HG03045 (cell line): ENCODE data around the gene SLFN14.
"Not testable (repeated sequence)": the region's sequence is repeated elsewhere in the genome, so short reads cannot be mapped to it uniquely, and the experiment has no call there.

Experiments
- ATAC-seq: cut with Tn5 transposase; IDR thresholded peaks from one replicate; pipeline ENCODE4 v1.9.1; 2021; ENCODE audit warnings: mild to moderate bottlenecking, moderate library complexity; ENCODE audit not compliant: unreplicated experiment

SLFN14 gene

GRCh38 chr17:35559495-35560210, 966 bp downstream of the SLFN14 start:
- ATAC-seq = no peak

- ATAC-seq = no peak
Observed at GRCh38 chr17:35557353-35557752, 3.3 kb downstream of the SLFN14 start.

DNA sequence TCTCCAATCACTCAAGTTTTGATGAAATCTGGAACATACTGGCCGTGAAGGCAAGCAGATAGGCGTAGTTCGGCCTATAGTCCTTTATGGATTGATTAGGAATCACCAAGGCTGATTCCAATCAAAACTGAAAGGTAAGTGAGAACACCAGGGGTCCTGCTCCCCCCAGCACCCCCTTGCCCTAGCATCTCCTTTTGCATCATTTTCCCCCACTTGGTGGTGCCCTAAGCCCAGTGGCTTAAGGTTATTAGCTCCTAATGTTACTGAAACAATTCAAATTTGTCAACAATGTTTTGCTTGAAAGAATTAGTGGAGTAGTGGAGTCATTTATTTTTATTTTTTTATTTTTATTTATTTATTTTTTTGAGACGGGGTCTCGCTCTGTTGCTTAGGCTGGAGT, 4.9 kb downstream of the SLFN14 start:
- no peak for ATAC-seq

- no peak for ATAC-seq
Observed at GRCh38 chr17:35554668-35555067, 6.0 kb downstream of the SLFN14 start.

GRCh38 chr17:35553310-35553709, 7.3 kb downstream of the SLFN14 start:
- ATAC-seq = no peak

DNA sequence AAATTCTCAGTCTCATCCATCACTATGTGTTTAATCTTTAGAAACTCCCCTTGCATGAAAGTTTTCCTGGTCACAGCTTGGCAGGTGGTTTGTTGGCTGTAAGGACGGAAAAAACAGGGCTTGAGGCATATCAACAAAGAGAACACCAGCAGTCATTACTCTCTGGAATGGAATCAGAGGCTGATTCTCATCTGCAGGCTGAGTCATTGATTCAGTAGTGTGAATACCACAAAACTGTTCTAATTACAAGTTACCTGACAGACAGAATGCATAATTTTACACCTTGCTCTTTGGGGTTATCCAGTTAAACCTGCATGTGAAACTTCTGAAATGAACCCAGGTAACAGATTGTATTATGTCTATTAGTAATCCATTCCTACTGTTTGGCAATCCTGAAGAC, 11.6 kb downstream of the SLFN14 start:
- no peak for ATAC-seq

GRCh38 chr17:35548208-35548810, 12.3 kb downstream of the SLFN14 start:
- ATAC-seq = no peak

DNA sequence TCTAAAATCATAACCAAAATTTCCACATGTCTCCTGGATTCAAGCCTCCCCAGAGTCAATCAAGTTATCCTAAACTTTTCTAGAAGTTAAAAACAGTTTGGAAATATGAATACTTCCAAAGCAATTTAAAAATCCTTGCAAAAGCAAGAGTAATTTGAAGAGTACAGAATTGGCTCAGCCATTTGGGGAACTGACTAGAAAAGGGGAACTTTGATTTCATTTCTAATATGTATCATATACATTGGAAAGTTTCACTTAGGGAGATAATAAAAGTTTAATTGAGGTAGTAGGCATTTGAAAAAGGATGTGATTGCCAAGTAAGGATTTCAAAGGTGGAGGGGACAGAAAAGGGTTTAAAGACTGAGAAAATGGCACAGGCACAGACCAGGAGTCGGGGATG, 14.1 kb downstream of the SLFN14 start:
- ATAC-seq = no peak

- ATAC-seq = no peak
Observed at GRCh38 chr17:35545150-35545549, 15.5 kb downstream of the SLFN14 start.

GRCh38 chr17:35543856-35544255, 16.8 kb downstream of the SLFN14 start:
- ATAC-seq = no peak

DNA sequence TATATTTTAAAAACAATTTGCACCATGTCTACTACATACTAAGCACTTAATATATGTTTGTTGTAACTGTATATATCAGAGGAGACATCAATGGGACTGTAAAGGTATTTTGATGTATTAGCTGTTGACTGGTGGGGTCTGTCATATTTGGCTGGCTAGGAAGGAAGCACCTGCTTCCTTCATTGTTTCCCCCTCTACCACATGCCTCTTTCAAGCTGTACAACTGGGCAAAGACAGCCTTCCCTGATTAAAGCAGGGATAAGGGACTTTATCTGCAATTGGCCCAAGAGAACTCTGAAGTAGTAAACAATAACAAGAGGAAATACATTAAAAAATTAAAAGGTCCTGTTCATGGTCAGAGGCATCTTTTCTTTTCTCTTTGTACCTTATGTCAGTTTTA, 17.6 kb downstream of the SLFN14 start:
- ATAC-seq = no peak

- no peak for ATAC-seq
Observed at GRCh38 chr17:35541434-35541833, 19.2 kb downstream of the SLFN14 start.

GRCh38 chr17:35540589-35541404, 19.8 kb downstream of the SLFN14 start:
- ATAC-seq = no peak

- ATAC-seq = no peak
Observed at GRCh38 chr17:35539659-35540026, 21.0 kb downstream of the SLFN14 start.

DNA sequence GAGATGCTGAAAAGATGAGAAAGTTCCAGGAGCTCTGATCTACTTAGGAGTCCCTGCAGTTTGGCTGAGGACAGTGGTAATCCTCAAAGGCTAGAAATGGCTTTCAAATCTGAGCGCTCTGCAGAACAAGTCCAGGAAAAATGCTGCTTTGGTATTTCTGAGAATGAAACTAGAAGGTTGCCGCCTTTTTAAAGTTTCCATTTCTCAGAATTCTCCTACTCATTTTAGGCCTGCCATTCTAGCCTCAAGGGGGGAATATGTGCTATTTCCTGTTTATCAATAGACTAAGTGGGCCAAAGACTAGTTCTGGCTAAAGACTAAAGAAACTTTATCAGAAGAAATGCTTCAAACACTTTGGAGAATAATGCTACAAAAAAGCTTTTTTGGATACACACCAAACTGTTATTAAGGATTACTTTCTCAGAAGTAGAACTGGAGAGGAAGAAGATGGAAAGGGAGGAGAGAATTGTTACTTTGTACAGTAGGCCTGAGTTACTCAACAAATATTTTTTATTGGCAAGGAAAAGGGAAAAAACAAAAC, 22.9 kb downstream of the SLFN14 start, which contains the start of gene SLFN12L:
Gene SLFN12L (minus strand): TSS at position 78 of the 541 bp plus-strand sequence. CDS start 15,314 bp downstream, outside the sequence.
- ATAC-seq = no peak

- no peak for ATAC-seq
Observed at GRCh38 chr17:35536664-35537171, 23.9 kb downstream of the SLFN14 start.

DNA sequence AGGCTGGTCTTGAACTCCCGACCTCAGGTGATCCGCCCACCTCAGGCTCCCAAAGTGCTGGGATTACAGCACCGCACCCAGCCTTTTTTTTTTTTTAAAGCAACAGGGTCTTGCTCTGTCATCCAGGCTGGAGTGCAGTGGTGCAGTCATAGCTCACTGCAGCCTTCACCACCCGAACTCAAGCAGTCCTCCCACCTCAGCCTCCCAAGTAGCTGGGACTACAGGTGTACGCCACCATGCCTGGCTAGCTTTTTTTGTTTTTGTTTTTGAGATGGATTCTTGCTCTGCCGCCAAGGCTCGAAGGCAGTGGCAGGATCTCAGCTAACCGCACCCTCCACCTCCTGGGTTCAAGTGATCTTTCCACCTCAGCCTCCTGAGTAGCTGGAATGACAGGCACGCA, 25.2 kb downstream of the SLFN14 start:
- not testable (repeated sequence) for ATAC-seq

DNA sequence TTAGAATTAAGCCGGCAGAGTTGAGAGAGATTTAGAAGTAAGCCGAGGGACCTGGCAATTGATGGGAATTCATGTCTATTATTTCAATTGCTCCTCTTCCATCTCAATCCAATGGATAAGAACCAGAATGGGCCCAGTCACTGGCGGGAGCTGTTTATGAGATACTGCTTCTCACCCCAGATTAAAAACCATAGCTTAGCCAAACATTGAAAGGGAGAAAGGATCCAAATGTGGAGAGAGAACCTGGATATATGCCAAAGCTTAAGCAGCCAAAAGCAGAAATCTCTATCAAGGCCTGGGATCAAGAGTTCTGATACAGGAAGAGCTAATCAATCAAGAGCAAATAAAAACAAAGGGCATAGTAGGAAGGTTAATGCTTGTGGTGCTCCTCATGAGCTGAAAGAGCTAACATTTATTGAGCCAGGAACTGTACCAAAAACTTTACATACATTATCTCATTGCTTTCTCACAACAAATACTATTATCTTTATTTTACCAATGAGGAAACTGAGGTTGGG, 26.0 kb downstream of the SLFN14 start:
- no peak for ATAC-seq

- no peak for ATAC-seq
Observed at GRCh38 chr17:35531160-35531559, 29.5 kb downstream of the SLFN14 start.

DNA sequence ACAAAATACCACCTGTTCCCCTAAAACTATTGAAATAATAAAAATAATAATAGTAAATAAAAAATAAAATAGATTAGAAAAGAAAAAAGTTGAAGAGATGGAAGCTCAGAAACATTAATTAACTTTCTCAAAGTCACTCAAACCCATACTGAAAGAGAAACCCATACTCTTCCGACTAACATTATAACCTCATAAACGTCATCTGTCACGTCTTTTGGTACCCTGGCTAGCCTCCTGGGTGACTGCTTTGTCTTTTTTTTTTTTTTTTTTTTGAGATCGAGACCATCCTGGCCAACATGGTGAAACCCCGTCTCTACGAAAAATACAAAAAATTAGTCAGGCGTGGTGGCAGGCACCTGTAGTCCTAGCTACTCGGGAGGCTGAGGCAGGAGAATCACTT, 30.8 kb downstream of the SLFN14 start:
- no peak for ATAC-seq

- ATAC-seq = not testable (repeated sequence)
Observed at GRCh38 chr17:35529326-35529725, 31.3 kb downstream of the SLFN14 start.
